ENCODE data around the gene ACACB. TPM values are rescaled to one million over a fixed set of nuclear protein-coding genes. Genes with fewer than 3 reads are reported as not detected.
A peak's percentile ranks its signal among the peaks of the same experiment; 100 is the strongest.

Gene ACACB
- total and polyA plus RNA-seq, 8 donors, result 23.4 to 58.9 (median 31.6) TPM

DNA sequence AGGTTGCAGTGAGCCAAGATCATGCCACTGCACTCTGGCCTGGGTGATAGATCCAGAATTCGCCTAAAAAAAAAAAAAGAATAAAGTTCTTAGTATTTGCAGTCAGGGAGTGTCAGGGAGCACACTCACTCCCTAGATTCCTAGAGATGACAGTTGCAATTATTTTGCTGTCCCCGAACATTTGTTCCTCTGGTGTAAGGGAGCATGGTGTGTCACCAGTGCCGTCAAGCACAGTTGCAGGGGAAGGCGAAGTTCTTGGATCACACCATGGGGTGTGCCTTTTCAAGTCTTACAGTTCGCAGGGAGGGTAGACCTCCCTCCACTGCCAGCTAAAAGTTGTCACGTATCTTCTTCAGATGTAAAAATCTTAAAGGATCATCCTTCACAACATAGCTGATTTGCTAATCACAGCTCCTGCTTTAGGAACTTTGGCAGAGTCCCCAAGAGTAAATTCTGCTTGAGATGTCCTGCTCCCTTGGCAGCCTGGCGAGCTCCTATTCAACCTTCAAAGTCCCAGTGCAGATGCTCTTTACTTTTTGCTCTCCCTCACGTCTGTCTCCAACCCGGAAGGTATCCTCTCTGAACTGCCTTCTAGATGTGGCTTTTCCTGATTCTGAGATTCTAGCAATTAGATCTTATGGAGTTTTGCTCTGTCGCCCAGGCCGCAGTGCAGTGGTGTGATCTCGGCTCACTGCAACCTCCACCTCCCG lies 11.3 kb downstream of the ACACB start:
- intact Hi-C loops (cut with DNase I), result no loop called here
- H3K4me1 ChIP-seq, result peaks cover 0 to 9% (median 0%) of the 10 kb centered on the region in 3 donors
- TF ChIP-seq, protein P1, sequence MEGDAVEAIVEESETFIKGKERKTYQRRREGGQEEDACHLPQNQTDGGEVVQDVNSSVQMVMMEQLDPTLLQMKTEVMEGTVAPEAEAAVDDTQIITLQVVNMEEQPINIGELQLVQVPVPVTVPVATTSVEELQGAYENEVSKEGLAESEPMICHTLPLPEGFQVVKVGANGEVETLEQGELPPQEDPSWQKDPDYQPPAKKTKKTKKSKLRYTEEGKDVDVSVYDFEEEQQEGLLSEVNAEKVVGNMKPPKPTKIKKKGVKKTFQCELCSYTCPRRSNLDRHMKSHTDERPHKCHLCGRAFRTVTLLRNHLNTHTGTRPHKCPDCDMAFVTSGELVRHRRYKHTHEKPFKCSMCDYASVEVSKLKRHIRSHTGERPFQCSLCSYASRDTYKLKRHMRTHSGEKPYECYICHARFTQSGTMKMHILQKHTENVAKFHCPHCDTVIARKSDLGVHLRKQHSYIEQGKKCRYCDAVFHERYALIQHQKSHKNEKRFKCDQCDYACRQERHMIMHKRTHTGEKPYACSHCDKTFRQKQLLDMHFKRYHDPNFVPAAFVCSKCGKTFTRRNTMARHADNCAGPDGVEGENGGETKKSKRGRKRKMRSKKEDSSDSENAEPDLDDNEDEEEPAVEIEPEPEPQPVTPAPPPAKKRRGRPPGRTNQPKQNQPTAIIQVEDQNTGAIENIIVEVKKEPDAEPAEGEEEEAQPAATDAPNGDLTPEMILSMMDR (IDR thresholded peaks at IDR 0.05), result no peak
- H3K9me3 ChIP-seq, result no peaks in the 10 kb centered on the region
- H3K36me3 ChIP-seq, result no peaks in the 10 kb centered on the region
- H3K4me3 ChIP-seq, result no peak overlapping the region
- H3K27me3 ChIP-seq, result no peaks in the 10 kb centered on the region
- 89 to 95% methylated on average over 13 of the region's 13 CpGs for WGBS, 2 donors
- FAIRE-seq, result no peak
- ATAC-seq, result no peak
- DNase-seq, result no peak
- no peak overlapping the region for H3K27ac ChIP-seq

DNA sequence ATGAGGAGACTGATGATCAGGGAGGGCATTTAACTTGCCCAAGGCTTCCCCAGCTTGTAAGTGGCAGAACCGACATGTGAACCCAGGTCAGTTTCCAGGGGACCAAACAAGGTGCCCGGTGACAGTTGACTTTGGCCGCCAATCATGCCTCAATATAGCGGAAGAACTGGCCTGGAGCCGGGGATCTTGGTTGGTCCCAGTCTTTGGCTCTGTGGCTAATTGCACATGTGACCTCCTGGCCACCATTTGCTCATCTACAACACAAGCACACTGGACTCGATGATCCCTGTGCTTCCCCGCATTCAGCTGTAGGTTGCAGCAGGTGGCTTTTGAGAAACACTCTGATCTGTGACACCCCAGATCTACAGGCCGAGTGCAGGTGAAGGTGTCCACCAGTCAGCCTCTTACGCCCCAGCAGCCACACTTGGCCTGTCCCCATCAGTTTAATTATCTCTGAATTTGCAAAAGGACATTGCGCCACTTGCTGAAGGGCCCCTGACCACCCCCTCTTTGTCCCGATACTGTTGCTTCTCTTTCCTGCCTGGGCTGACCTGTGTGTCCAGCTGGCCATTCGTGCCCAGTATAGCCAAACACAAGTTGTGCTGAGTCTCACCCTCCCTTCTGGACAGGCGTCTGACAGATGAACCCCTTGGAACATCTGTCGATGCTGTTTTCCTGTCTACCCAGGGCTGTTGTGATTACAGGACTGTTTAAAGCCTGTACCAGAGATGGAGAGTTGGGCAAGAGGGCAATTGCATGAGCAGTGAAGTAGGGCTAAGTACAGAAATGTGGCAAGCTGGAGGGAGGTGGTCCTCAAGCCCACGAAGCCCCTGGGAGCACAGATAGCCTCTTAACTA lies 14.1 kb downstream of the ACACB start:
- Histone ChIP-seq H3K27ac (peak overlapping the region; percentile 52 to 61 (median 57)), H3K9me3 (no peaks in the 10 kb centered on the region), H3K4me3 (peak overlapping the region in 1 of 4 donors; percentile 26), H3K36me3 (no peaks in the 10 kb centered on the region), H3K27me3 (no peaks in the 10 kb centered on the region), H3K4me1 (peaks cover 0 to 9% (median 4%) of the 10 kb centered on the region in 3 donors)
- FAIRE-seq, result no peak
- WGBS, 2 donors, result 68 to 76% methylated on average over 15 of the region's 15 CpGs
- DNase-seq, result no peak
- intact Hi-C loops (cut with DNase I), result no loop called here
- TF ChIP-seq, protein P1 (IDR thresholded peaks at IDR 0.05), result no peak
- ATAC-seq, result peak; percentile 5 to 36 (median 21)

DNA sequence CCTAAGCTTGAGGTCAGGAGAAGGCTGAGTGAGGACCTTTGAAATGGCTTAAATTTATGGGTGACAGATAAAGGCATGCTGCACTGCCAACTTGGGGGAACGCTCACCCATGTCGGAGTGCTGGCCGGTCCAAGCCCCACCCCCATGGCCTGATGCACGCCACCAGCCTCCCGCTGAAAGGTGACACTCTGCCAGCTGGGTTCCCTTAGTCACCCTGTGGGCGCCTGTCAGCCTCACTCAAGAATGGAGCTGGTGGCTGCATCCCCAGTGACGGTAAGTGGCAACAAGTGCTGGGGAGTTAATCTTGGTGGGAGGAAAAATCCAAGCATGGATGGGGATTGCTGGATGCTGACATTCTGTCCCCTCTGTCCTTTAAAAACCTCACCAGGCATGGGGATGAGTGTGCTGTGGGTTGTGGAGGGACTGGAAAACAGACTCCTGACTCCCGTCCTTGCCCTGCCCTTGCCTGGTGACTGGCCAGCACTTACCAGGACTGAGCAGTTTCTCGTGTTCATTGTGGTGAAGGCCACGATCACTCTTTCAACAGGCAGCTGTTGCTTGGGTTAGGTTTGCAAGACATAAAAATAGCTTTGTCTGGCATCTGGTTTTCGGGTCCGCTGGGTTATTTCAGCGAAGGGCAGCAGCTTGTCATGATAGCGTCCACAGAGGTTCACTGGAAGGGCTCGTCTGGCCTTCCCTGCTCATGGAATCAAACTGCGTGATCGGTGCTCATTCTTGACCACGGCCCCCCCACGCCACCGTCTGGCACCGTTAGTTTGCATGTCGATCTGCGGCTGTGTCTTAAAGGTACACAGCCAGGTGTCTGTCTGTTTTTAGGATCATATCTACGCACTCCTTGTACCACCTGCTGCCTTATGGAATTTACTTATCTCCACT lies 15.0 kb downstream of the ACACB start:
- FAIRE-seq, result no peak
- DNase-seq, result peak; percentile 70 to 84 (median 74)
- 24 to 27% methylated on average over 24 of the region's 24 CpGs for WGBS, 2 donors
- Histone ChIP-seq H3K27ac (peak overlapping the region; percentile 52 to 61 (median 57)), H3K27me3 (no peaks in the 10 kb centered on the region), H3K36me3 (no peaks in the 10 kb centered on the region), H3K4me1 (peaks cover 0 to 9% (median 4%) of the 10 kb centered on the region in 3 donors), H3K4me3 (peak overlapping the region in 2 of 4 donors; percentile 13 to 26), H3K9me3 (no peaks in the 10 kb centered on the region)
- TF ChIP-seq, protein P1 (IDR thresholded peaks at IDR 0.05), result no peak
- intact Hi-C loops (cut with DNase I), result no loop called here
- ATAC-seq, result peak; percentile 88 to 91 (median 90)

DNA sequence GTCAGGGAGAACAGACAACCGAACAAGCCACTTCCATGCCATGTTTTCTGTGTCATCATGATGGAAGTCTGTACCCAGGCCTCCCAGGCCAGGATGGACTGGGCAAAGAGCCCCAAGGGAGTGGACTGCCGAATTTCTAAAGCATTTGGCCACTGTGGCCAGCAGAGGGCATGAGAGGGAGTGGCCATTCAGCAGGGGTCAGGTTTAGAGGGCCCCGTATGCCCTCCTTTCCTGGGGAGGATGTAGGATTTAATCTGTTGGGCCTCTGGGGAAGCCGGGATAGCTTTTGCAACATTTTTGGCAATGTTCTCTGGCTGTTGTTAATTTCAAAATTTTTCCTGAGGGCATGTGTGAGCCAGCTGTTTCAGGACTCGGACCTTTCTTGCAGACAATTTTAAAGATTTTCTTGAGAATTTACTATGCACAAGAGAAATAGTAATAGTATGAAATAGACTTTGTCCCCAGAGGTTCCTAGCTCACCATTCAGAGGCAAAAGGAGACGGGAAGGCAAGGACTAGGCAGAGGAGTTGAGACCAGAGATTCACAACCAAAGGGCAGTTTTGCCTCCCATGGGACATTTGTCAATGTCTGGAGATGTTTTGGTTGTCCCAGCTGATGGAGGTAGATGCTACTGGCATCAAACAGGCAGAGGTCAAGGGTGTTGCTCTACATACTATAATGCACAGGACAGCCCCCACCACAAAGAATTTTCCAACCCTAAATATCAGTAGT lies 18.0 kb downstream of the ACACB start:
- intact Hi-C loops (cut with DNase I), result no loop called here
- DNase-seq (peak in 2 of 6 donors; percentile 62 to 65), ATAC-seq (peak in 3 of 4 donors; percentile 43 to 62 (median 54)), FAIRE-seq (no peak)
- H3K9me3 ChIP-seq, result no peaks in the 10 kb centered on the region
- no peak overlapping the region for H3K4me3 ChIP-seq
- H3K27me3 ChIP-seq, result no peaks in the 10 kb centered on the region
- TF ChIP-seq, protein P1 (IDR thresholded peaks at IDR 0.05), result peak in 2 of 4 donors; percentile 47 to 53
- WGBS, 2 donors, result 46 to 57% methylated on average over 6 of the region's 6 CpGs
- H3K36me3 ChIP-seq, result no peaks in the 10 kb centered on the region
- H3K27ac ChIP-seq, result no peak overlapping the region
- H3K4me1 ChIP-seq, result peaks cover 9 to 17% (median 13%) of the 10 kb centered on the region in 3 donors

Data from pancreas (tissue), 10 donors.